GM20000 (cell line): ENCODE data around the gene NTF4.

Source experiments
- DNase-seq: peaks from one replicate; pipeline ENCODE4 v3.0.0; 2012; ENCODE audit warnings: low spot score
- CTCF ChIP-seq: IDR thresholded peaks from 2 replicates; pipeline ENCODE4 v1.5.1; 2012; ENCODE audit warnings: mild to moderate bottlenecking, control low read depth; ENCODE audit errors: extremely low read depth, missing control alignments

NTF4 gene

GRCh38 chr19:49071860-49072547 is 7.4 kb upstream of the NTF4 start:
- DNase-seq = peak; percentile 40
- TF ChIP-seq CTCF = no peak

- peak; percentile 13 for DNase-seq
- no peak for TF ChIP-seq CTCF
Measured at GRCh38 chr19:49070416-49070815, 5.8 kb upstream of the NTF4 start.

- no peak for TF ChIP-seq CTCF
- DNase-seq = peak; percentile 1
Measured at GRCh38 chr19:49069026-49069425, 4.4 kb upstream of the NTF4 start.

- DNase-seq = peak; percentile 22
Measured at GRCh38 chr19:49067554-49067953, 2.9 kb upstream of the NTF4 start.

GRCh38 chr19:49065905-49066512 is 1.4 kb upstream of the NTF4 start:
- peak; percentile 22 for DNase-seq
- TF ChIP-seq CTCF = no peak

More at GRCh38 chr19:49067554-49067953, 2.9 kb upstream of the NTF4 start:
- TF ChIP-seq CTCF = no peak

- DNase-seq = peak; percentile 28
- TF ChIP-seq CTCF = no peak
Measured at GRCh38 chr19:49064029-49064629, 489 bp downstream of the NTF4 start.

GRCh38 chr19:49061445-49061844 is 3.2 kb downstream of the NTF4 start:
- no peak for TF ChIP-seq CTCF
- peak; percentile 48 for DNase-seq
